Neural progenitor cell (in vitro differentiated cells): ENCODE results near the gene SLC45A3. TPM values are rescaled to one million over a fixed set of nuclear protein-coding genes. Genes with fewer than 3 reads are reported as not detected.

Experiments
- DNase-seq: peaks from one replicate; pipeline ENCODE4 v3.0.0-alpha.2; 2016; ENCODE audit warnings: low spot score
- H2AFZ ChIP-seq: fragments of 200-600 bp; sonication (generic); replicated peaks from 2 replicates; pipeline ENCODE4 v1.6.1; 2016; ENCODE audit warnings: antibody characterized with exemption
- H3F3A ChIP-seq: fragments of 200-600 bp; sonication (generic); 2 replicates; pipeline ENCODE4 v1.6.1; 2016; ENCODE audit warnings: antibody characterized with exemption, low read depth
- H3K27ac ChIP-seq: fragments of 200-600 bp; sonication (generic); 2 replicates; pipeline ENCODE4 v1.5.1; 2016; ENCODE audit warnings: mild to moderate bottlenecking
- H3K27me3 ChIP-seq: fragments of 200-600 bp; sonication (generic); 2 replicates; pipeline ENCODE4 v1.6.1; 2016; ENCODE audit warnings: mild to moderate bottlenecking, moderate library complexity
- H3K36me3 ChIP-seq: fragments of 200-600 bp; sonication (generic); 2 replicates; pipeline ENCODE4 v1.5.1; 2016
- H3K4me1 ChIP-seq: fragments of 200-600 bp; sonication (generic); 2 replicates; pipeline ENCODE4 v1.6.1; 2016; ENCODE audit warnings: mixed run types
- H3K4me2 ChIP-seq: fragments of 200-600 bp; sonication (generic); 2 replicates; pipeline ENCODE4 v1.6.1; 2016
- H3K4me3 ChIP-seq: fragments of 200-600 bp; sonication (generic); 2 replicates; pipeline ENCODE4 v1.5.1; 2016
- H3K79me2 ChIP-seq: fragments of 200-600 bp; sonication (generic); 2 replicates; pipeline ENCODE4 v1.6.1; 2016; ENCODE audit warnings: low read depth
- H3K9ac ChIP-seq: fragments of 200-600 bp; sonication (generic); 2 replicates; pipeline ENCODE4 v1.6.1; 2016
- H3K9me3 ChIP-seq: fragments of 200-600 bp; sonication (generic); 2 replicates; pipeline ENCODE4 v1.5.1; 2016; ENCODE audit warnings: low read depth
- H4K20me1 ChIP-seq: fragments of 200-600 bp; sonication (generic); 2 replicates; pipeline ENCODE4 v1.6.1; 2016; ENCODE audit warnings: low read depth
- H3K27ac Mint-ChIP-seq: 3 replicates; pipeline ENCODE4 v1.8.0; 2021; ENCODE audit warnings: mixed read lengths
- H3K27me3 Mint-ChIP-seq: 2 replicates; pipeline ENCODE4 v1.8.0; 2022; ENCODE audit warnings: low read depth, mild to moderate bottlenecking, inconsistent platforms, moderate library complexity, mixed read lengths; ENCODE audit not compliant: insufficient read depth
- H3K36me3 Mint-ChIP-seq: 3 replicates; pipeline ENCODE4 v1.8.0; 2021; ENCODE audit warnings: mixed read lengths
- H3K4me1 Mint-ChIP-seq: 3 replicates; pipeline ENCODE4 v1.8.0; 2021; ENCODE audit warnings: mixed read lengths
- H3K4me3 Mint-ChIP-seq: 3 replicates; pipeline ENCODE4 v1.8.0; 2021; ENCODE audit warnings: mild to moderate bottlenecking, moderate library complexity, mixed read lengths
- H3K9me3 Mint-ChIP-seq: 3 replicates; pipeline ENCODE4 v1.8.0; 2020; ENCODE audit warnings: mixed read lengths
- CTCF ChIP-seq: fragments of 200-600 bp; sonication (generic); IDR thresholded peaks from 2 replicates; pipeline ENCODE4 v1.5.1; 2017; ENCODE audit warnings: antibody characterized with exemption, mild to moderate bottlenecking
- EZH2 ChIP-seq: fragments of 200-600 bp; sonication (generic); IDR thresholded peaks from 2 replicates; pipeline ENCODE4 v1.6.1; 2017; ENCODE audit warnings: antibody characterized with exemption, mild to moderate bottlenecking, moderate library complexity
- EZH2phosphoT487 ChIP-seq: fragments of 200-600 bp; sonication (generic); IDR thresholded peaks from 2 replicates; pipeline ENCODE4 v1.6.1; 2017; ENCODE audit warnings: antibody characterized with exemption
- total RNA-seq: library from RNA; depleted of rRNA; stranded (reverse); fragments of >200 nt; gene quantifications from 2 replicates; pipeline ENCODE4 v1.2.3, GENCODE V29; 2015; ENCODE audit warnings: low replicate concordance

SLC45A3 gene
- total RNA-seq, 1 donor from 2014 or later = 5.1 TPM

- Histone ChIP-seq H4K20me1 (peaks cover 75% of the 10 kb centered on the region), H3K4me1 (no peaks in the 10 kb centered on the region), H3K79me2 (peaks cover 52% of the 10 kb centered on the region), H3F3A (peaks cover 87% of the 10 kb centered on the region), H2AFZ (no peak overlapping the region), H3K4me3 (no peak overlapping the region), H3K27ac (no peak overlapping the region), H3K4me2 (no peak overlapping the region), H3K27me3 (no peaks in the 10 kb centered on the region), H3K9ac (no peak overlapping the region), H3K36me3 (peaks cover 50% of the 10 kb centered on the region), H3K9me3 (no peaks in the 10 kb centered on the region)
- Mint-ChIP-seq H3K9me3 (no peaks in the 10 kb centered on the region), H3K27ac (no peak overlapping the region), H3K4me3 (no peak overlapping the region), H3K36me3 (peaks cover 40% of the 10 kb centered on the region), H3K4me1 (peaks cover 2% of the 10 kb centered on the region), H3K27me3 (peaks cover 4% of the 10 kb centered on the region)
- TF ChIP-seq CTCF (no peak), EZH2phosphoT487 (no peak), EZH2 (no peak)
- no peak for DNase-seq
Measured at GRCh38 chr1:205719762-205720161, 39.5 kb upstream of the SLC45A3 start.

GRCh38 chr1:205719015-205719414 lies 38.7 kb upstream of the SLC45A3 start:
- peaks cover 74% of the 10 kb centered on the region for H4K20me1 ChIP-seq
- H3K4me3 ChIP-seq = no peak overlapping the region
- DNase-seq = no peak
- Mint-ChIP-seq H3K4me1 (peaks cover 2% of the 10 kb centered on the region), H3K4me3 (no peak overlapping the region), H3K9me3 (no peaks in the 10 kb centered on the region), H3K36me3 (peaks cover 38% of the 10 kb centered on the region), H3K27me3 (peaks cover 4% of the 10 kb centered on the region), H3K27ac (no peak overlapping the region)
- peaks cover 50% of the 10 kb centered on the region for H3K36me3 ChIP-seq
- H3K27me3 ChIP-seq = no peaks in the 10 kb centered on the region
- no peaks in the 10 kb centered on the region for H3K4me1 ChIP-seq
- H3K79me2 ChIP-seq = peaks cover 44% of the 10 kb centered on the region
- no peak overlapping the region for H3K27ac ChIP-seq
- H3F3A ChIP-seq = peaks cover 90% of the 10 kb centered on the region
- TF ChIP-seq EZH2 = no peak
- no peak for TF ChIP-seq EZH2phosphoT487
- no peak for TF ChIP-seq CTCF
- H3K9ac ChIP-seq = no peak overlapping the region
- no peaks in the 10 kb centered on the region for H3K9me3 ChIP-seq
- no peak overlapping the region for H2AFZ ChIP-seq
- no peak overlapping the region for H3K4me2 ChIP-seq

- TF ChIP-seq EZH2phosphoT487 (no peak), CTCF (no peak), EZH2 (no peak)
- Histone ChIP-seq H3K36me3 (peaks cover 49% of the 10 kb centered on the region), H3F3A (peaks cover 98% of the 10 kb centered on the region), H2AFZ (no peak overlapping the region), H3K9ac (no peak overlapping the region), H3K4me1 (no peaks in the 10 kb centered on the region), H3K27ac (peak overlapping the region; percentile 72), H3K79me2 (peaks cover 21% of the 10 kb centered on the region), H3K27me3 (no peaks in the 10 kb centered on the region), H4K20me1 (peaks cover 62% of the 10 kb centered on the region), H3K4me2 (no peak overlapping the region), H3K4me3 (no peak overlapping the region), H3K9me3 (no peaks in the 10 kb centered on the region)
- Mint-ChIP-seq H3K27me3 (peaks cover 4% of the 10 kb centered on the region), H3K36me3 (peaks cover 31% of the 10 kb centered on the region), H3K4me3 (no peak overlapping the region), H3K27ac (no peak overlapping the region), H3K4me1 (peaks cover 2% of the 10 kb centered on the region), H3K9me3 (no peaks in the 10 kb centered on the region)
- no peak for DNase-seq
Measured at GRCh38 chr1:205716371-205717132, 36.2 kb upstream of the SLC45A3 start.
